HG02610 (cell line): ENCODE measurements around the gene COPZ1.
"Not testable (repeated sequence)": the region's sequence is repeated elsewhere in the genome, so short reads cannot be mapped to it uniquely, and the experiment has no call there.

Experiments used
- ATAC-seq: cut with Tn5 transposase; IDR thresholded peaks from one replicate; pipeline ENCODE4 v1.9.1; 2021; ENCODE audit warnings: mild to moderate bottlenecking, moderate library complexity; ENCODE audit not compliant: unreplicated experiment

The COPZ1 gene

DNA sequence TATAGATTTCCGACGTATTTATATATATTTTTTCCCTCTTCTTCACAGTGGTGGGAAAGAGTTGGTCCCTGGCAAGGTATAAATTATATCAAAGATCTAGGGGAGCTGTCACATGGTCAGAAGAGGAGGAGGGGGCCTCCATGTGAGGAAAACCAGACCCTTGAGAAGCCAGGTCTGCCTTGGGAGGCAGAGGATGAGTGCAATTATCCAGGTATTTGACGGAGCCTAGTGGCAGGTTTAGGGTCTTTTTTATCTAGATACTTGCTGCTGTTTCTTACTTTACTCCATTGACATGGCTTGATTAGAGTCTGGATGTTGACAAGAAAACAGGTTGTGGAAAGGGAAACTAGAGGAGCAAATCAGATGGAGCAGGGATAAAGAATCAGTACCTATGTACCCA lies 5.5 kb downstream of the COPZ1 start:
- ATAC-seq: no peak

DNA sequence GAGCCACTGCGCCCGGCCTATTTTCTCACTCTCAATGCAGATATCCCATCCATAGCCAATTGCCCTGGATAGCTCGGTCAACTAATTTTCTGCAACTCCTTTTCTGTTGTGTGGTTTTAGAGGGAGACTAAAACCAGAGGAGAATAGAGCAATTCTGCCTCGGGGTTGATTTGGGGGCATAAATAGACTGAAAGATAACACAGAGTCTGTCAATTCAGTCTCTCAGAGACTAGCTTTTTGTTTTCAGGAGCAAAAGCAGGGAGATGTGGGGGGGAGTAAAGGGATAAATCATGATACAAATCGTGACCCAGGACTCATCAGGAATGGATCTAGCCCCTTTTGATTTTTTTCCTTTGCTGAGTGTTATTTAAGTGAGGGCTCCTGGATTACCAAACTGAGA lies 6.5 kb downstream of the COPZ1 start:
- ATAC-seq: no peak

DNA sequence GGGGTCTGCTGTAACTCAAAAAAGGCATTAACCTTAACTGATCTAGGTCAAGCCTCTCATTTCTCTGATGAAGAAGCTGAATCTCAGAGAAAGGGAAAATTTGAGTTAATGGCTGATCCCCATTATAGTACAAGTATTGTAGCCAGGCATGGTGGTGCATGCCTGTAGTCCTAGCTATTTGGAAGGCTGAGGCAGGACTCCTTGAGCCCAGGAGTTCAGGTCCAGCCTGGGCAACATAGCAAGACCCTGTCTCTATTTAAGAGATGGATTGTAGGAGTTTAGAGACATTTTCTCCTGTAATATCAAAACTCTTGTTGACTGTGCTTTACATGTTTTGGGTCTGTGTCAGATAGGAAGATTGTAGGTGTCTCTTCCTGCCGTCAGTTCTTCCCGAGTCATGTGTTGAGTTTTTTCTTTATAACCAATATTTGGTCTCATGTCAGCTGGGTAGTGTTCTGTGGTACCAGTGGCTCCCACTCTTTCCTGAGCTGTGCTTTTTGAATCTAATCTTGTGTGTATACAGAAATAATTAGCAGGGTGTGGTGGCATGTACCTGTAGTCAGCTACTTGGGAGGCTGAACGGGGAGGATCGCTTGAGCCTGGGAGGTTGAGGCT lies 8.6 kb downstream of the COPZ1 start:
- no peak for ATAC-seq

DNA sequence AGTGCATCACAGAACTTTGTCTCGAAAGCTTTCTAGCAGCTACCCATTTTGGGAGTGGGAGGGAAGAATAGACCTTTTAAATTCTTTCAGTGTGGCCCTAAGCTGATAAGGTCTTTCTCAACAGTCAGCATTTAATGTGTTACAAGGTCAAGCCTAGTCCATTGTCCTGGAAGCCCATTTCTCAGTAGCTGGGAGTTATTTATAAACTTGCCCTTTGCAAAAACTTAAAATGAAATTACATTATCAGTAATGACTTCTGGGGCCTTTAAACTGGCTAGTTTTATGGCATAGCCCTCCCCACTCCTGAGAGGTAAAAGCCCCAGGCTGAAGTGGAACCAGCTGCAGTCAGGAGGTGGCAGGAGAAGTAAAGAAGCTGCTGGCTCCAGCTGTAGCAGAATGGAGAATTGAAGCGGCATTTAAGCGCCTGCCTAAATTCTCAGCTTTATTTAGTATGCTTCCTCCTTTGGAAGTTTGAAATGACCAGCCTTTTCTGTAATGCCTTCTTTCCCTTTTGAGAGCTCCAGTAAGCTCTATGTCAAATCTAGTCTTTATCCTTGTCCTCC lies 12.4 kb downstream of the COPZ1 start:
- no peak for ATAC-seq

DNA sequence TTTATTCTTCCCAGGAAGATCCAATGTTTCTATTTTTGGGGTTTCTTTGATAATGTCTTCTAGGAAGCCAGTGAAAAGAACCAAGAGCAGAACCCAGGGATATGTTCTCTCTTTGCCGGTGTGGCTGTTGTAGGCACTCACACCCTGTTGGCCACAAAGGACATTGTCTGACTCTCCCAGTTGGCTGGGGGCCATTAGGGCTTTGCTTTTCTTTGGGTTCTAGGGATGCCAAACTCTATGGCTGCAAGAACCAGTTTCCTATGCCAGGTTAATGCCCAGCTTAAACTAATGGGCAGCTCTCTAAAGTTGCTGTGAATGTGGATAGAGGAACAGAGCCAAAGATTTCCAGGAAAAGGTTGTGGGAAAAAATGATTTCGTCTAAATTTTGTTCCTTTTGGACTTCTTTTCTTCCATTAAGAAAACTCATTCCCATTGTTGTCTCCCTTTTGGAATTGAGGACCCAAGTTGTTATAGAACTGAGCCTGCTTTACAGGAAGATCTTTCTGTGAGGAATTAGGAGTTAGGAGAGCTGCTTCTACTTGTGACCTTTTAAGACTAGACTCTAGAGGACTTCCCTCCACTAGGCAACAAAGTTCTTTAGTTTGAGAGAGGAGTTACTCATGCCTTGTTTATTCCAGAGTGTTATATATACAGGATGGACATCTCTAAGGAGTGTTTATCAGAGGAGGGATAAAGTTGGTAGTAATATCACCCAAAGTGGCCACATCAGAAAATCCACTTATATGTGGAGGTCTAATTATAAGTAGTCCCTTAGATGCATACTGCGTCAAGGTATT lies 13.1 kb downstream of the COPZ1 start:
- ATAC-seq: no peak

DNA sequence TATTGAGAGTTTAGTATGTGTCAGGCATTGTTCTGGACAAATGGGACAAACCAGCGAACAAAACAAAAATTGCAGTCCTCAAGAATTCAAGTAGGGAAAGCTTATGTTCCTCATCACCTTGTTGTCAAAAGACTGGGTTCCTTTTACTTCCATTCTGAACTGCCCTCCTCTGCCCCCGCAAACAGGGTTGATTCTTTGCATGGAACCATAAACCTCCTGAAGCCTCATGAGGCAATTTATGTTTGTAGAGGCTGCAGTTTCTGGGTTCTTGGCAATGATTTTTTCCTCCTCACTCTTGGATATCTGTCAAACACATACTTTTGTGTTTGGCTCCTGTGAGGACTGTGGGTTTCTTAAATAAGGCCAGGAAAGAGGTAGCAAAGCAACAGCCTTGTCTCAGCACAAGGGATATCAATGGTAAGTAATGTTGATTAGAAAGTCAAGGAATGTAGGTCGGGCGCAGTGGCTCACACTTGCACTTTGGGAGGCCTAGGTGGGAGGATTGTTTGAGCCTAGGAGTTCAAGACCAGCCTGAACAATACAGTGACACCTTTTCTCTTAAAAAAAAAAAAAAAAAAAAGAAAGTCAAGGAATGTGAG lies 13.9 kb downstream of the COPZ1 start:
- ATAC-seq: no peak

DNA sequence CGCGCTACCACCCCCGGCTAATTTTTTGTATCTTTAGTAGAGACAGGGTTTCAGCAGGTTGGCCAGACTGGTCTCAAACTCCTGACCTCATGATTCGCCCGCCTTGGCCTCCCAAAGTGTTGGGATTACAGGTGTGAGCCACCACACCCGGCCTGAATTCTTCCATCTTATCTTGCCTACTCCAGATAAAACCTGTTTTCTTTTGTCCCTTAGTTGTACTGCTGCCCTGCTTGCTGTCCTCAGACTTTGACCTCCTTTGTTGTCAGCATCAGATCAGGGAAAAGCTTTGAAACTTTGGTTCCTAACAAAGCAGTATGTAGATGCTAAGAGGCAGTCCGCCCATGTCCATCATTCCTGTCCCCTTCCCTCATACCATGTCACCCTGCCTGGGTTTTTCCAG lies 15.9 kb downstream of the COPZ1 start:
- ATAC-seq: no peak

DNA sequence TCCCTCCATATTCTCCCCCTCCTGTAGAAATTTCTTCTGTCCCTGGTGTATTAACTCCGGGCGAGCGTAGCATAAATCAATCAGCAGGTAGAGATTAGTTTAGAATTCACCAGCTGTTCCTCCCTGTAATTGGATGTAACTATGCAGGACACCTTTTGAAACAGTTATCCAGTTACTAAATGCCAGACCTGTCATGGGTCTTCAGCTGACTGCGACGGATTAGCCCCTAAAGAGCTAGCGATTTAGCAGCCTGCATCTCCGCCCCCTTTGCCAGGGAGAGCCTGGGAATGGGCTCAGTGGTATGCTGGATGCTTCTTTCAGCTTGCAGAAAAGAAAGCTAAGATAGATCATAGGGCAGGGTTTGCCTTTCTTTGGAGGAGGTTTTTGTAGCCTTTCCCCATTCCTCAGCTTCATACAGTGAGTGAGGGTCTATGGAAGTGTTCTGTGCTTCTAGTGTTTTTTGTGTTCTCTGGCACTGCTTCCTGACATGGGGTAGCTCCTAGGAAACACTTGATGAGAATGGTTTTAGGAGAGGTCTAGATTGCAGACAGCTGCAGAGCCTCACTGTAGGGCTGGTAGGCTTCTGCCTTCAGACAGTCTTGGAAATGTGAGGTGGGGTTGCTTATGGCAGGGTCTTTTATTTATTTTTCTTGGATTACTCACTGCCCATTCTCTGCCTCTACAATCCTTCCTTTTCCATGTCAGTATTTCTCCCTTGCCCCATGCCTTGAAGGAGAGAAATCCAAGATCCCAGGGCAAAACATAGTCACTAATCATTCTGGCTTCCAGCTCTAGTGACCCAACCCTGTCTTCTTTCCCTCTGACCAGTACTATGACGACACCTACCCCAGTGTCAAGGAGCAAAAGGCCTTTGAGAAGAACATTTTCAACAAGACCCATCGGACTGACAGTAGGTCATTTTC lies 16.7 kb downstream of the COPZ1 start:
- ATAC-seq: no peak

DNA sequence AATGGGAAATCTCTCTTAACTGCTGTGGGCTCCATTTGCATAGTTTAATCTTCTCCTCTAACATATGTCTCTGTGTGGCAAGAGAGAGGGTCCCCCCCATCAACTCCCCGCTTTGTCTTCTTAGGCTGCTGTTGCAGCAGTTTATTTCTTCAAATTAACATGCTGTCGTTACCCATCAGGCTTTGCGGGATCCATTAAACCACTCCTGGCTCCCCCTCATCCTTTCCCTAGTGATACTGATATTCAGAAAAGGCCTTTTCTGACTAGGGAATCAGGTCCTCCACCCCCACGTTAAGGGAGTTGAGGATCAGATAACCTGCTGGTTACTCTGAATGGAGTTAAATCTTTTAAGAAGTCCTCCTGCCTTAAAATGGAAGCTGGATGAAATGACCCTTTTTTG lies 24.1 kb downstream of the COPZ1 start:
- no peak for ATAC-seq

DNA sequence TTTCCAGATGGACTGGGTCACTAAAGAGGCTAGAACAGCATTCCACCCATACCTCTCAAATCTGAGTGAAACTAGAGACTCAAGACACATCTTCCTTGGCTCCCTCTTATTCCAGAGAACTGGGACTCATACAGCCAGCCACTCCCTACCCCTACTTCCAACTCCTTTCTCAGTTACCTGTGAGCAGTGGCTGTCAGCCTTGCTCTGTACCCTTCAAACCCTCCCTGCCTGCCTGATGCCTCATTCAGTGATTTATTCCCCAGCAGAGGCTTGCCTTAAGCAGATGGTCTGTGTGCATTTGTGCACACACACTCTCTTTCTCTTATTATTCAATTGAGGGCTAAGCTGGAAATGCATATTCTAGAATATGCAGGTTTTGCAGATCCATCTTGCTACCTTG lies 24.7 kb downstream of the COPZ1 start:
- no peak for ATAC-seq

DNA sequence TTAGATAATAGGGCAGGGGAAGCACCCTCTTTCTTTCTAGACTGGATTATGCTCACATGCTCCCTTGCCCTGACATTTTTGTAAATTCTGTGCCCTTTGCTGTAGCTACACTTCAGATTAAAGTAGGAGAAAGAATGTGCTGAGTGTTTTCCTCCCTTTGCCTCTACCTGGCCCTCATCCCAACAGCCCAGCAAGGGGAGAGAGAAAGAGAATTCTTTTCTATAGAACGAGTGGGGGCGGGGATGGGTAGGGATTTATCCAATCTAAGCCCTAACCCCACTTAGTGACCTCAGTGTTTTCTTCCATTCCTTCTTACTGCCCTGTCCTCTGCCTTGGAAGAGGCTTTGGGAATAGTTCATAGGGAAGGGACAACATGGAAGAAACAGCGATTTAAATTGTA lies 25.8 kb downstream of the COPZ1 start:
- ATAC-seq: no peak

DNA sequence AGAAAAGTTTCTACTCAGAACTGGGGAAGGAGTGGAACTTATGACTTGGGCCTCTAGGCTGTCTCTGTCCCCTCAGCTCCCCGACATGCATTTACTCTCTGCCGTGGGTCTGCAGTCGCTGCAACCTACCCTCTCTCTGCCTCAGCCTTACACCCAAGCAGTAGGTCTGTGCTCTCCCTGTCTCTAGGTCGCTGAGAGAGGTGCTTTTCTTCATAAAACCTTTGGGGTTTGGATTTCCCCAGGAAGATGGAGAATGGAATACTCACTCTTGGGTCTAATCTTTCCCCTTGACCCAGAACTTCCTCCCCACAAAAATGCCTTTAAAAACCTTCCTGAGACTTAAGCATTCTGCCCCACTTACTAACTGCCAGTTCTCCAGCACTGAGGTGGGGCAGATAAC lies 26.4 kb downstream of the COPZ1 start:
- no peak for ATAC-seq

DNA sequence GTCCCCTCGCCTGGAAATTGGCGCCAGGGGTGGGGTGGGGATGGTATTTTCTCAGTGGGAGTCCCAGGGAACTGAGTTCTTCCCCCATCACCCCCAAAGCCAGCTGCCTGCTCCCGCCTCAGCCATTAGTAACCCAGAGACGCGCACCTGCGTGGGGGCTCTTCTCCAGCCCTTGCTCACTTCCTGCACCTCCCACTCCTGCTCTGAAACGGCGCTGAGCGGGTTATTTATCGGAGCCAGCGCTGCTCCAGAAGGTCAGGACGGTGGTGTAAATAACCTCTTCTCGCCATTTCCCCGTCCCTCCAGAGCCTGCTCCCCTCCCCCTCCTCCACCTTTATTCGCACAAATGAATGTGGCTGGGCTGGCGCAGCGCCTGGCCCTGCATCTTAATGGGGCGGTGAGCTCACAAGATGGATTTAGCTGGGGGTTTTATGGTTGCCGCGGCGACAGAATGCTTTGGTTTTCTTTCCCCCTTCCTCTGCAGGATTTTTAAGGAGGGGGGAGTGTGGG lies 27.1 kb downstream of the COPZ1 start:
- no peak for ATAC-seq

DNA sequence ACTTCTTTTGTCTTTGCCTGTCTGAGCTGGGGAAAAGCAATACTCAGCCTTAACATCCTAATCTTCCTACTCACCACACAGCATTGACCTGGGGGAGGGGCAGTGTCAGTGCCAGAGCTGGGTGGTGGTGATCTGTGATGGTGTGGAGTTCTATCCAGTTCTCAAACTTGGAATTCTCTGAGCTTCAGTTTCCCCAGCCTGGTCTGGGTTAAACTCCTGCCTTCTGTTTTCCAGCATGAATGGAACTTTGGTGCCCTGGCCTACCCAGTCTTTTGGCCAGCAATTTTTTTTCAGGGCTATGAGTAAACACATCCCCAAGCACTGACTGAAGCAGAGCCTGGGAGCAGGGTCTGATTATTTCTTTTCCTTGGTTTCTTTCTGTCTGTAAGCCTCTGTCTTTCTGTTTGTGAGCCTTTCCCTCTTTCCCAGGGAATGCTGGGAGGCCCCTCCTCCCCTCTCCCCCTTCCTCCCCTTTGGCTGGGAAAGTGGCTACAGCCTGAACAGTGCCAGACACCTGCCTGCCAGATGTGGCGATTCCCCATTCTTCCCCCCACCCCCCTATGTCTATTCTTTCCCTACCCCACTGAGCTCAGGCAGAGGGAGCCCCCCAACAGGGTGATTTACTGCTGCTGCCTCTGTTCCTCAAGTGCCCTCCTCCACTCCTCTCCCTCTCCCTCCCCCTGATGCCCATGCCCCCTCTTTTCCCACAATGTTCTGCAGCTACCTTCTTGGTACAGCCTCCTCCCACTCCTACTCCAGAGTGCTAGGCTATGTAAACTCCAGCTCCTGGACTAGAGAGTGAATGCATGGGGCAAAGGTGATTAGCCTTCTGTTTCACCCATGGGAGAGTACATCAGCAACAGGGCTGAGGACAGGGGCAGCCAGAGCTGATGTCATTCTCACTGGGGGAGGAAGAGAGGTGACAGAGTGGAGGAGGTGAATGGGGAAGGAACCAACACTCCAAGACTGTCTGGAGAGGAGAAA lies 28.3 kb downstream of the COPZ1 start:
- no peak for ATAC-seq

DNA sequence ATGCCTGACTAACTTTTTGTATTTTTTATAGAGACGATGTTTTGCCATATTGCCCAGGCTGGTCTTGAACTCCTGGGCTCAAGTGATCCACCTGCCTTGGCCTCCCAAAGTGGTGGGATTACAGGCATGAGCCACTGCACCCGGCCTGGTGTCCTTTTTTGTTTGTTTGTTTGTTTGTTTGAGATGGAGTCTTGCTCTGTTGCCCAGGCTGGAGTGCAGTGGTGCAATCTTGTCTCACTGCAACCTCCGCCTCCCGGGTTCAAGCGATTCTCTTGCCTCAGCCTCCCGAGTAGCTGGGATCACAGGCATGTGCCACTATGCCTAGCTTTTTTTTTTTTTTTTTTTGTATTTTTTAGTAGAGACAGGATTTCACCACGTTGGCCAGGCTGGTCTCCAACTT lies 29.3 kb downstream of the COPZ1 start:
- not testable (repeated sequence) for ATAC-seq

DNA sequence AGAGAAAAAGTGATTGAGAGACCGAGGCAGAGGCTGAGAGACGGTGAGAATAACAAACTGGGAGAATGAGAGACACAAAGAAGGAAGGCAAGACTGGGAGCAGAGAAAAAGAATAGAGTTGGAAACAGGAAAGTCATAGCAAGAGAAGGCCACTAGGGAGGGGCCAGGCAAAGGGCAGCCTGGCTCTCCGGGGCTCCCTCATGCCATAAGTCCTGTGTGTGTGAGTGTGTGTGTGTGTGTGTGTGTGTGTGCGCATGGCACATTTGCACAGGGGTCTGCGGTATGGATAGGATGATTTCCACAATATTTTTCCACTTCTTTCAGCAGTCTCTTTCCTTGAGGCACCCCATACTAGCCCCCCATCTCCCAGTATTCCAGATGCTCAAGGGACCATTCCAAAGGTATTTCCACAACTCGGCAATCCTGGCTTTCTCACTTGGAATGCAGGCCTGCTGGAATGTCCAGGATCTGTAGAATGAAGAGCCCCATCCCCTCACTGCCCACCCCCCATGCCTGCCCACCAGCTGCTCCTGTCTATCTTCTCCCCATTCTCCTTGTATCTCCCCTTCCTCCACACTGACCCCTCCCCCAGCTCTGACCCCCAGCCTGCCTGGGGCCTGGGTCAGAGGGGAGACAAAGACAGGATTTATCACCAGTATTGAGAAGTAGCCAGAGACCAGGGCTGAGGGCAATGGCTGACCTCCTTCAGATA lies 30.3 kb downstream of the COPZ1 start:
- no peak for ATAC-seq

DNA sequence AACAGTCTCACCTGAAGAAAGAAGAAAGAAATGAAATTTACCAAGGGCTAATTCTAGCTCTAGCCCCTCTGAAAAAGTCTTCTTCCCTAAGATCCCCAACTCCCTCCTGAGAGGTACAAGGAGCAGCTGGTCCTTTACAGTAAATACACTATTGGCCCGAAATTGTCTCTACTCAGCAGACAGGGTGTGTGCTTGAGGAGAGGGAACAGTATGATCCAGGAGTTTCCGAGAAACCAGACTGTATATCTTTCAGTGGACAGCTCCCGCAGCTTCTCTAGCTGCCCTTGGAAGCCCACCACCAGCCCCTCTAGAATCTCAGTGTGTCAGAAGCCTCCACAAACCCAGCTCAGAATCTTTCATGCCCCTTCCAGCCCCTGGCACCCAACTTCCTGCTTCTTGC lies 31.3 kb downstream of the COPZ1 start:
- ATAC-seq: no peak

DNA sequence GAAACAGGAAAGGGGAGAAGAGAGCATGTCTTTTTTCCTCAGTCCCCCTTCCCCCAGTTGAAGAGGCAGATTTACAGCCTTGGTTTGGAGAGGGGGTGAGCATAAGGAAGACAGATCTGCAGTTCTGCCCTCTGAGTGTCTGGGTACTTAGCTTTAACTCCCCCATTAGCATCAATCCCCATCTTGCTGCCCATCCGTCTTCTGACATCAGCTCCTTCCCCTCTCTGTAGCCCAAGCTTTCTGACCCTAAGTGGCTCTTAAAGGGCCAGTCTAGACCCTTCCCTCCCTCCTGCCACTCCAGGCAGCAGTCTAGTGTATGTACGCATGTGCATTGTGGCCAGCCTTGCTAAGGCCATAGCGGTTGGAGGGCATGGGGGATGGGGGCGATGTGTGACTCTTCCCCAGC lies 32.0 kb downstream of the COPZ1 start:
- ATAC-seq: no peak
